HG03159 (cell line): ENCODE data around the gene METTL23.
"Not testable (repeated sequence)": the region's sequence is repeated elsewhere in the genome, so short reads cannot be mapped to it uniquely, and the experiment has no call there.

Source experiments
- ATAC-seq: cut with Tn5 transposase; IDR thresholded peaks from one replicate; pipeline ENCODE4 v1.9.1; 2021; ENCODE audit warnings: mild to moderate bottlenecking, moderate library complexity; ENCODE audit not compliant: unreplicated experiment

The METTL23 gene

GRCh38 chr17:76734080-76734840 lies 7.6 kb downstream of the METTL23 start:
- no peak for ATAC-seq

GRCh38 chr17:76735006-76735405 lies 8.4 kb downstream of the METTL23 start:
- no peak for ATAC-seq

GRCh38 chr17:76735586-76736348 lies 9.1 kb downstream of the METTL23 start:
- ATAC-seq = no peak

- ATAC-seq = peak; percentile 12
Measured at GRCh38 chr17:76736349-76737081, 9.9 kb downstream of the METTL23 start.

- peak; percentile 61 for ATAC-seq
Measured at GRCh38 chr17:76737082-76737675, 10.5 kb downstream of the METTL23 start, which contains the start of gene SRSF2. TSS of gene SRSF2 (minus strand) at chr17:76737331. CDS start at chr17:76737160, 171 bp downstream.

- peak; percentile 61 for ATAC-seq
Measured at GRCh38 chr17:76737676-76738467, 11.2 kb downstream of the METTL23 start, which contains the start of gene MFSD11. TSS of gene MFSD11 (plus strand) at chr17:76738119. CDS start at chr17:76738353, 234 bp downstream.

- no peak for ATAC-seq
Measured at GRCh38 chr17:76738468-76738850, 11.8 kb downstream of the METTL23 start.

- ATAC-seq = not testable (repeated sequence)
Measured at GRCh38 chr17:76739568-76740115, 13.0 kb downstream of the METTL23 start.

GRCh38 chr17:76740329-76741118 lies 13.9 kb downstream of the METTL23 start:
- ATAC-seq = no peak

GRCh38 chr17:76742958-76743357 lies 16.3 kb downstream of the METTL23 start:
- ATAC-seq = no peak

- ATAC-seq = no peak
Measured at GRCh38 chr17:76744747-76745146, 18.1 kb downstream of the METTL23 start.

GRCh38 chr17:76745785-76746184 lies 19.1 kb downstream of the METTL23 start:
- ATAC-seq = not testable (repeated sequence)

GRCh38 chr17:76747716-76748363 lies 21.2 kb downstream of the METTL23 start:
- ATAC-seq = no peak

- no peak for ATAC-seq
Measured at GRCh38 chr17:76748657-76749056, 22.0 kb downstream of the METTL23 start.

- ATAC-seq = no peak
Measured at GRCh38 chr17:76751416-76751993, 24.9 kb downstream of the METTL23 start.

- ATAC-seq = no peak
Measured at GRCh38 chr17:76752006-76752405, 25.4 kb downstream of the METTL23 start.

GRCh38 chr17:76753061-76753961 lies 26.7 kb downstream of the METTL23 start:
- ATAC-seq = no peak
